GM12891 (cell line): ENCODE measurements around the gene USP17L27.
"Not testable (repeated sequence)": the region's sequence is repeated elsewhere in the genome, so short reads cannot be mapped to it uniquely, and the experiment has no call there.

Source experiments
- PAX5 ChIP-seq: IDR thresholded peaks from 2 replicates; pipeline ENCODE4 v1.6.1; 2011; ENCODE audit warnings: low read length, moderate library complexity, mild to moderate bottlenecking; ENCODE audit not compliant: insufficient read depth, severe bottlenecking
- POLR2A ChIP-seq: IDR thresholded peaks from 2 replicates; pipeline ENCODE4 v1.6.1; 2011; ENCODE audit warnings: low read depth, low read length, control low read depth
- POLR2AphosphoS5 ChIP-seq: IDR thresholded peaks from 2 replicates; pipeline ENCODE4 v1.6.1; 2011; ENCODE audit warnings: low read depth, low read length, control low read depth
- POU2F2 ChIP-seq: IDR thresholded peaks from 2 replicates; pipeline ENCODE4 v1.6.1; 2011; ENCODE audit warnings: low read depth, mild to moderate bottlenecking, control low read depth, low read length, moderate library complexity
- SPI1 ChIP-seq: IDR thresholded peaks from 2 replicates; pipeline ENCODE4 v1.6.1; 2011; ENCODE audit warnings: low read depth, low read length, control low read depth
- TAF1 ChIP-seq: IDR thresholded peaks from 2 replicates; pipeline ENCODE4 v1.6.1; 2011; ENCODE audit warnings: low read depth, low read length, control low read depth

- not testable (repeated sequence) for TF ChIP-seq POLR2A, PAX5, POLR2AphosphoS5, POU2F2, TAF1, SPI1
Measured at GRCh38 chr4:9343848-9344247, at the start of gene USP17L27.
